Fibroblast of villous mesenchyme (primary cell): ENCODE measurements around the gene AFTPH. TPM values are rescaled to one million over a fixed set of nuclear protein-coding genes. Genes with fewer than 3 reads are reported as not detected.
A peak's percentile ranks its signal among the peaks of the same experiment; 100 is the strongest.

ENCODE experiments used
- DNase-seq: peaks from one replicate; pipeline ENCODE4 v3.0.0-alpha.2; 2010; ENCODE audit warnings: low read depth
- H3K4me3 ChIP-seq: 2 replicates; pipeline ENCODE4 v1.5.1; 2011; ENCODE audit warnings: low read depth, mild to moderate bottlenecking, low read length
- total RNA-seq: library from RNA; depleted of rRNA; stranded (reverse); fragments of >200 nt; gene quantifications from 2 replicates; pipeline ENCODE4 v1.2.3, GENCODE V29; 2012
- TF ChIP-seq, protein P1 (sequence below): IDR thresholded peaks from 2 replicates; pipeline ENCODE4 v1.5.1; 2012; ENCODE audit warnings: low read depth, mild to moderate bottlenecking, low read length; ENCODE audit not compliant: insufficient read depth

Gene AFTPH
- total RNA-seq, 1 donor: 40.2 TPM

DNA sequence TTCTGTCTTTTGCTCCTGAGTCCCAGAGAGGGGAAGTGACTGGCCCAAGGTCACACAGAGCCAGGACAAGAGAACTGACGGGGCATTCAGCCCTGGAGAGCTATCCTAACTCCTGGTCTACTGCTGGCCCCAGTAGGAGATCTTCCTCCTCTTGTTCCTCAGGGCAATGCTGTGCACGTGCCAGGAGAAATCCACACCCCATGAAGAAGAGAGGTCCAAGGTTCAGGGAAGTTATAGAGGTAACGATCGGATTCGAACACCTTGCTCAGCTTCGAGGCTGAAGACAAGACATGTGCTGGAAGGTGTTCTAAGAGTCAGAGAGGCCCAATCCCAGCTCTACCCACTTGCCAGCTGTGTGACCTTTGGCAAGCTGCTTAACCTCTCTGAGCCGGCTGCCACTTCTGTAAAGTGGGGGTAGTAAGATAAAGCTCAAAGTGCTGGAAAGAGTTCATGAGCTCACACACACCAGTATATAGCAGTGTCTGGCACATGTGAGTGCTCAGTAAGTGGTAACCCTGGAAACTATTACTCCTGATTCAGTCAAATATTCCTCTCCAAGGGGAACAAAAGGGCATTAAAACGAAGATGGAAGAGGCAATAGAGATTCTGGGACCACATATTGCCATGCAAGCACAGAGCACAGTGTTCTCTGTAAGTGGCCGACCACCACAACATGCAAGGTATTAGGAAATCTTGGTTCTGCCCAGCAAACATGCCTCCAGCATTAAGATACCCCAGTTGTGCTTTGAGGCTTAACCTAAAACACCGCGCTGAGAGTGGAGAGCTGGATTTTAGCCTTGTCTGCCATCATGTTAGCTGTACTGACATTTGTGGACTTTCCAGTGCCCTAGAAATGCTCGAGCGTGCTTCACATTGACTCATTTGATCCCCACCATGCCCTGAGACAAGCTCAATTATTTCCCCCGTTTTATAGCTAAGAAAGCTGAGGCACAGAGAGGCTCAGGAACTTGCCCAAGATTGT, 104.0 kb downstream of the AFTPH start:
- no peak for DNase-seq
- TF ChIP-seq, protein P1, sequence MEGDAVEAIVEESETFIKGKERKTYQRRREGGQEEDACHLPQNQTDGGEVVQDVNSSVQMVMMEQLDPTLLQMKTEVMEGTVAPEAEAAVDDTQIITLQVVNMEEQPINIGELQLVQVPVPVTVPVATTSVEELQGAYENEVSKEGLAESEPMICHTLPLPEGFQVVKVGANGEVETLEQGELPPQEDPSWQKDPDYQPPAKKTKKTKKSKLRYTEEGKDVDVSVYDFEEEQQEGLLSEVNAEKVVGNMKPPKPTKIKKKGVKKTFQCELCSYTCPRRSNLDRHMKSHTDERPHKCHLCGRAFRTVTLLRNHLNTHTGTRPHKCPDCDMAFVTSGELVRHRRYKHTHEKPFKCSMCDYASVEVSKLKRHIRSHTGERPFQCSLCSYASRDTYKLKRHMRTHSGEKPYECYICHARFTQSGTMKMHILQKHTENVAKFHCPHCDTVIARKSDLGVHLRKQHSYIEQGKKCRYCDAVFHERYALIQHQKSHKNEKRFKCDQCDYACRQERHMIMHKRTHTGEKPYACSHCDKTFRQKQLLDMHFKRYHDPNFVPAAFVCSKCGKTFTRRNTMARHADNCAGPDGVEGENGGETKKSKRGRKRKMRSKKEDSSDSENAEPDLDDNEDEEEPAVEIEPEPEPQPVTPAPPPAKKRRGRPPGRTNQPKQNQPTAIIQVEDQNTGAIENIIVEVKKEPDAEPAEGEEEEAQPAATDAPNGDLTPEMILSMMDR: no peak
- H3K4me3 ChIP-seq: no peak overlapping the region

GRCh38 chr2:64629329-64629781, 105.2 kb downstream of the AFTPH start:
- TF ChIP-seq, protein P1: no peak
- peak; percentile 54 for DNase-seq
- H3K4me3 ChIP-seq: no peak overlapping the region

GRCh38 chr2:64629875-64630274, 105.7 kb downstream of the AFTPH start:
- DNase-seq: no peak
- H3K4me3 ChIP-seq: no peak overlapping the region
- TF ChIP-seq, protein P1: no peak

DNA sequence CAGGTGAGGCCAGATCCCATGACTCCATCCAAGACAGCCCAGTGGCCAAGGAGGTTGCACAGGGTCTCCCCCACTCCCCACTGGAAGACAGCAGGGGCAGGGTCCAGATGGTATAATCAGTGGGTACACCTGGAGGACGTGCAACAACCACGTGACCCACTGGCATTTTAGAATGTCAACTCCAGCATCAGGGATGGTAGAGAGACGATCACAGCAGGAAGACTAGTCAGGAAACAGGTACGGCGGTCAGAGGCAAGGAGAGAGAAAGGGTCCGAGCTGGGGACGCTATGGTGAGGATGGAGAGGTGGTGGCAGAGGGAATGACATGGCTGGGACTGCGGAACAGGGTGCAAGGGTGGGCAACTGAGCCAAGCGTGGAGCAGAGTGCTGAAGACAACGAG, 106.6 kb downstream of the AFTPH start:
- TF ChIP-seq, protein P1: no peak
- H3K4me3 ChIP-seq: no peak overlapping the region
- no peak for DNase-seq

- TF ChIP-seq, protein P1: no peak
- DNase-seq: no peak
- H3K4me3 ChIP-seq: no peak overlapping the region
Measured at GRCh38 chr2:64631771-64632170, 107.6 kb downstream of the AFTPH start.

DNA sequence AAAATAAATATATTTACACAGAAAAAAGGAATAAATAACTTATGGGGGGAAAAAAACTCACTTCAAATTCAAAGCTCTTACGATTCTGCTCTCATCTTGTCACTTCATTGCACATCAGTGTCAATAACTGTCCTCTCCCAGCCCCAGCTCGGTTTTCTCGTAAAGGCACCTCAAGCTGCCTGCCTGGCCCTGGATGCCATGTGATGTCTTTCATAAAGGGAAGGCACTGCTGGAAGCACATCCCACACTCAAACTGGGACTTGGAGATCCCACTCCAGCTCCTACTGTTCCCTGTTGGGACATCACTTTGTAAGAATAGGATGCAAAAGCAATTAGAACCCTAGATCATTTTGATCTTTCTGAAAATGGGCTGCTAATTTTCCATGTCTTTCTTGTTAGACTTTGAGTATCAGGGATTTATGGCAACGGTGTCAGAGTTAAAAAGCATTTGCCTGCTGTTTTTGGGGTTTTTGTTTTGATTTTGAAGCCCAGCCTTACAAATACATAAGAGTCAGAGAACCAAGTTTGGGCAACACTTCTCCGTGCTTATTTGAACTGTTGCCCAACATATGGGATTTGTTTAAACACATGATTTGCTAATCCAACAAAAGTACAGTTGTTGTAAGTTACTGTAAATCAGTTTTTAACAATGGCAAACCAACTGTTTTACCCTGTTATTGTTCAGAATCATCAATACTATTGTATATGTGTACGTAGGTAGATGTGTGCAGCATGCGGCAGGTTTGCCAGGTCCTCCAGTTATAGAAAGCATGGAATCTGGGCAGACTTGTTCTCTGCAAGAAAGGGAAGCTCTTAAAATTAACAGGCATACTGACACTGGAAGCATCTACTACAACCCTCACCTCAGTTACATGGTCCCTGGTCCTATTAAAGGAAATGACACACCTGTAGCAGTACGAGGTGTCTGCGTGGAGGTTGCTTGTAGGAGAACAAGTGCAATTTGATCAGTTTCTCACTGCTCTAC, 109.0 kb downstream of the AFTPH start:
- no peak overlapping the region for H3K4me3 ChIP-seq
- peak; percentile 87 for DNase-seq
- TF ChIP-seq, protein P1: no peak
